ENCODE measurements around the gene CRYGN.

CRYGN gene

GRCh38 chr7:151395036-151395367 is 44.9 kb downstream of the CRYGN start:
- no peak overlapping the region for H3K4me3 ChIP-seq (ENCODE audit: low read depth, low read length)
- no peak for TF ChIP-seq CTCF (IDR thresholded peaks at IDR 0.05; ENCODE audit: borderline replicate concordance, insufficient read depth, low read depth, low read length)

DNA sequence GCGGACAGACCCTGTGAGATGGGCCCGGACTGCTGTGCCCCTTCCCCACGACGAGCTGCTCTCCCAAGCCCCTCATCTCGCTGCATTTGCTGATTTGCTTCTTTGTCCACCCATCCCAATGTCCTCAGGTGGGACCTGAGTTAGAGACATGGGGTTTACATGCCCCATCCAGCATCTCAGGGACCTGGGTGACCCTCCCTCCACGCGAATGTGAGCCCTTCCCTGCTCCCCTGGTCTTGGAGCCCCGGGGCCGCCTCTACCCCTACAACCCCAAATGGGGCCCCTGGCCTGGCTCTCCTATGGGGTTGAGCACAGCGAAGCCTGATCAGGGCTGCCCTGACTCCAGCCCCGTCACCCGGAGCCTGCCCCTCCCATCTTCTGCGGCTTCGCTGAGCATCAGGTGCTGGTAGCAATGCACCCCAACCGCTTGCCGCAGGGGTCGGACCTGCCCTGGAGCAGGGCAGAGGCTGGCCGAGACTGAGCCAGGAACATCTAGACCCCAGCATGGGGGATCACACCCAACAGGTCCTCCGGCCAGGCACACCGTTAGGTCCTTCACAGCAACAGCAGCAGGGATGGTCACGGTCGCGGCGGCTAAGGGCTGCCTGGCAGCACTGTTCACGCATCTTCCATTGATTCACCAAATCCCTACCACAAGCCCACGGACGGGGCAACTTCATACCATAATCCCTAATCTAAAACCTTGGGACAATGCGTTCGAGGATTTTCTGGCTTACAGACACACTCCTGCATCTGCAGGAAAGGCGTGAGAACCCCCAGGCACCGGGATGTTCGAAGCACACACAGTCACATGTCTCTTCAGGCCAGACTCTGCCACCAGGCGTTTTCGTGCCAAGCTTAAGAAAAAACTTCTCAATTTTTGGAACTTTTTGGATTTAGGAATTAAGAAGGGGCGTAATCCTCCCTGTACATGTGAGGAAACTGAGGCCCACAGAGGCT is 45.6 kb downstream of the CRYGN start:
- no peak for TF ChIP-seq CTCF (IDR thresholded peaks at IDR 0.05; ENCODE audit: borderline replicate concordance, insufficient read depth, low read depth, low read length)
- no peak overlapping the region for H3K4me3 ChIP-seq (ENCODE audit: low read depth, low read length)

DNA sequence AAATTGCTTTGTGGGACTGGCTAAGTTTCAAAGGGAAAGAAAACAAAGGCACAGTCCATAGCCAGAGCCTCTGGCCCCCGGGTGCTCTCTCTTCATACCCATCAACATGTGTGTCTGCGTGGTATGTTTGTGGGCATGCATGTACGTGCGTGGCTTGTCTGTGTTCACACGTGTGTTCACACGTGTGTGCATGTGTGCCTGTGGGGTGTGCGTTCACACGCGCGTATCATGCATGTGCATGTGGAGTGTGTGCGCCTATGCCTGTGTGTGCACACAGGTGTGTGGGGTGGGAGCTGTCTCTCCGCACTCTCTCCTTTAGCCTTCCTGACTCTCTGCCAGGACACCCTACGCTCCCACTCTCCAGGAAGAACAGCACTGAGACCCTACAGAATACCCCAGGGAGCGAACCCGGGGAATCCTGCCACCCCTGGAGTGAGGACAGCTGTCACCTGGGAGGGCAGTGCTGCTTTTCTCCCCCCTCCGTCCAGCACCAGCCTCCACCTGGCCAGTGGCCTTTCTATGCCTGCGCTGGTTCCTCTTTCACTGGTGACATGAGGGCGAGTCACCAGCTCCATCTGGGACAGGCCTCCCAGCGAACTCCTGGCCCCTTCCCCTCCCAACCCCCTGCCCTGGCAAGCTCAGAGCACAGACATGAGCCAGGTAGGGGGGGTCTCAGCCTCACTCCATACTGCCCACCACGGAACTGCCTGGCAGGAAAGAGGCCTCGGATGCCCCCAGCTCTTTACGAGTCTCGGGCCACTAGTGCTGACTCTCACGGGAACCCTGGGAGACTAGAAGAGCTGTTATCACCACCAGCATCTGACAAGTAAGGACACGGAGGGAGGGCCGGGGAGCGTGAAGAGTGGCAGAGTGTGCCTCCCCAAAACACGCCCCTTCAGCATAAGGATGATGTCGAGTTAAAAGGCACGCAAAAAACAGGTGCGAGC is 46.6 kb downstream of the CRYGN start:
- no peak for TF ChIP-seq CTCF (IDR thresholded peaks at IDR 0.05; ENCODE audit: borderline replicate concordance, insufficient read depth, low read depth, low read length)
- H3K4me3 ChIP-seq (ENCODE audit: low read depth, low read length): no peak overlapping the region

GRCh38 chr7:151392426-151392825 is 47.5 kb downstream of the CRYGN start:
- no peak for TF ChIP-seq CTCF (IDR thresholded peaks at IDR 0.05; ENCODE audit: borderline replicate concordance, insufficient read depth, low read depth, low read length)
- no peak overlapping the region for H3K4me3 ChIP-seq (ENCODE audit: low read depth, low read length)

DNA sequence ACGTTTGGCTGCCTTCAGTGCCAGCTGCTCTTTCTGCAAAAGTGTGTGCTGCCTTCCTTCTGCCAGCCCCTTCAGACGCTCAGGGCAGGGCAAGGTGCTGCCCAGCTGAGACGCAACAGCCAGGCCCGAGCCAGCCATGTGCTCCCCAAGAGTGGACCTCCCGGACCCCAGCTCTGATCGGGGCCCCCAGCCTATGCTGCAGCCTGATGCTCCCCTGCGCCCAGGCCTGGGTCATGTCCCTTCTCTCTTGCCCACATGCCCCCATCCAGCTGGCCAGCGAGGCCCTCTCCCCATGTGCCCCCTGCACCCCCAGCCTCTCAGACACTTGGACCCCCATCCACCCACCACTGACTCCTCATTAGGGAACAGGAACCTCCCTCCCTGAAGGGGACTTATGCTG is 47.9 kb downstream of the CRYGN start:
- no peak overlapping the region for H3K4me3 ChIP-seq (ENCODE audit: low read depth, low read length)
- no peak for TF ChIP-seq CTCF (IDR thresholded peaks at IDR 0.05; ENCODE audit: borderline replicate concordance, insufficient read depth, low read depth, low read length)

- H3K4me3 ChIP-seq (ENCODE audit: low read depth, low read length): no peak overlapping the region
- TF ChIP-seq CTCF (IDR thresholded peaks at IDR 0.05; ENCODE audit: borderline replicate concordance, insufficient read depth, low read depth, low read length): no peak
These were observed 48.6 kb downstream of the CRYGN start for GRCh38 chr7:151391358-151391730.
